ENCODE measurements around the gene CBFB. TPM values are rescaled to one million over a fixed set of nuclear protein-coding genes. Genes with fewer than 3 reads are reported as not detected.
A peak's percentile ranks its signal among the peaks of the same experiment; 100 is the strongest.

Gene CBFB
- total RNA-seq, 1 experiment from 2014 or later, result 76.3 TPM

GRCh38 chr16:67017421-67017750, 11.6 kb upstream of the CBFB start:
- no peak overlapping the region for H2BK5ac ChIP-seq (ENCODE audit: insufficient read length, low read length)
- no CpG with 5 or more reads among the region's 4 CpGs for WGBS (ENCODE audit: extremely low coverage, insufficient read length, low lambda C conversion rate)
- peaks cover 7 to 12% of the 10 kb centered on the region in 2 experiments; a peak in 3 of 4 replicates for H3K4me1 Mint-ChIP-seq
- H2AFZ ChIP-seq (ENCODE audit: low read length), result no peak overlapping the region
- no peak overlapping the region for H2BK15ac ChIP-seq (ENCODE audit: low read depth, low read length)
- TF ChIP-seq CTCF (conservative IDR thresholded peaks at IDR 0.05), result no peak
- no peak overlapping the region for H2BK12ac ChIP-seq (ENCODE audit: insufficient read length, low read depth, low read length)
- no peaks in the 10 kb centered on the region for H3K79me1 ChIP-seq (ENCODE audit: insufficient read depth, low read depth, low read length, poor library complexity, severe bottlenecking)
- no peaks in the 10 kb centered on the region for H3K9me3 ChIP-seq (ENCODE audit: control insufficient read depth, low read depth, low read length)
- H2BK20ac ChIP-seq (ENCODE audit: low read depth, low read length, poor library complexity, severe bottlenecking), result no peak overlapping the region
- no peak overlapping the region for H2AK5ac ChIP-seq (ENCODE audit: insufficient read length, low read length)
- no peak for DNase-seq
- H3K27ac ChIP-seq (ENCODE audit: insufficient read length, low read depth, low read length), result no peak overlapping the region
- H3K27ac Mint-ChIP-seq, result no peak overlapping the region
- H3K79me2 ChIP-seq (ENCODE audit: insufficient read depth, low read length), result no peaks in the 10 kb centered on the region
- H3K4me2 ChIP-seq (ENCODE audit: insufficient read depth, insufficient read length, low read length), result no peak overlapping the region
- H3K14ac ChIP-seq (ENCODE audit: insufficient read depth, low read length), result no peak overlapping the region
- peaks cover 16% of the 10 kb centered on the region; the same call in 1 of the 2 replicates for H3K27me3 ChIP-seq (ENCODE audit: insufficient read depth, low read length)
- H4K5ac ChIP-seq (ENCODE audit: insufficient read length, low read depth, low read length), result no peak overlapping the region
- no peak overlapping the region for H4K8ac ChIP-seq (replicated peaks; ENCODE audit: insufficient read length, low read depth, low read length)
- H3K9ac ChIP-seq (ENCODE audit: extremely low read depth, insufficient read length, low read length), result no peak overlapping the region
- no peak overlapping the region for H2BK120ac ChIP-seq (ENCODE audit: low read depth, low read length, poor library complexity, severe bottlenecking)
- H4K91ac ChIP-seq (ENCODE audit: insufficient read length, low read depth, low read length), result no peak overlapping the region
- peaks cover 6% of the 10 kb centered on the region for H3K23me2 ChIP-seq (ENCODE audit: insufficient read length, low read depth, low read length, poor library complexity, severe bottlenecking)
- H3K4me1 ChIP-seq (ENCODE audit: insufficient read depth, low read length), result no peaks in the 10 kb centered on the region
- H3K4ac ChIP-seq (ENCODE audit: low read depth, low read length), result no peak overlapping the region
- no peak overlapping the region for H3K18ac ChIP-seq (ENCODE audit: insufficient read length, low read depth, low read length)
- H3K27me3 Mint-ChIP-seq (ENCODE audit: low read depth), result peaks cover 36% of the 10 kb centered on the region
- no peaks in the 10 kb centered on the region for H3K9me3 Mint-ChIP-seq
- H3K23ac ChIP-seq (ENCODE audit: insufficient read length, low read depth, low read length), result no peak overlapping the region
- H3K4me3 Mint-ChIP-seq, result peak overlapping the region in 1 of 2 experiments; percentile 29; a peak in 1 of 5 replicates
- H3K36me3 Mint-ChIP-seq (ENCODE audit: insufficient read depth in 1 of 3, low read depth in 3 of 3), result no peaks in the 10 kb centered on the region
- H3T11ph ChIP-seq (ENCODE audit: low read length), result no peak overlapping the region
- no peak overlapping the region for H3K56ac ChIP-seq (ENCODE audit: insufficient read length, low read depth, low read length)
- H4K20me1 ChIP-seq (ENCODE audit: control insufficient read depth, insufficient read depth, insufficient read length), result no peaks in the 10 kb centered on the region
